GM18519 (cell line): Measurements from ENCODE around the gene LPCAT2.
"Not testable (repeated sequence)": the region's sequence is repeated elsewhere in the genome, so short reads cannot be mapped to it uniquely, and the experiment has no call there.

Experiments
- ATAC-seq: cut with Tn5 transposase; IDR thresholded peaks from one replicate; pipeline ENCODE4 v1.9.1; 2021; ENCODE audit warnings: mild to moderate bottlenecking, moderate library complexity; ENCODE audit not compliant: unreplicated experiment, low FRiP score

The LPCAT2 gene

DNA sequence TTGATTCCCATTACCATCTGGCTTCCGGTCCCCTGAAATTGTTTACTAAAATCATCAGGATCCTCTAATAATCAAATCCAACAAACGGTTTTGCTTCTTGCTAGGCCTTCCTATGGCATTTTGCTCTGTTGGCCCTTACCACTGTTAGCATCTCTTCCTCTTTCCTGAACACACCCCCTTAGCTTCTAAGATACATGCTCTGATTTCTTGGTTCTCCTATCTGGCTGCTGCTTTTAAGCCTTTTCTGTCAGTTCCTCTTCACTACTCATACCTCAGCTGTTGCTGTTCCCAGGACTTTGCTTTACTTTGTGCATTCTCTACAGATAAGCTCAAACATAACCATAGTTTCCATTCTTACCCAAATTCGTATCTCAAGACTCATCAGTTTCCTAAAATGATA, 69.0 kb downstream of the LPCAT2 start:
- no peak for ATAC-seq

DNA sequence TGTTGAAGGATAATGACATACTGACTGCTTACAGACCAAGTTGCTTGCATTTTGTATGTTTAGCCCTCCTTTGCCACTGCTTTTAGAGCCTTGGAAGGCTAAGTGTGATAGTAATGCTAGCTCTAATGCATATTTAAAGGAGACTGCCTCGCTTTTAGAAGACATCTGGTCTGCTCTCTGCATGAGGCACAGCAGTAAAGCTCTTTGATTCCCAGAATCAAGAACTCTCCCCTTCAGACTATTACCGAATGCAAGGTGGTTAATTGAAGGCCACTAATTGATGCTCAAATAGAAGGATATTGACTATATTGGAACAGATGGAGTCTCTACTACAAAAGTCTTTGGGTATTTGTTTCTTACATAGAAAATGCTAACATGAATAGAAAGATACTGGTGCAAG, 76.8 kb downstream of the LPCAT2 start:
- ATAC-seq = no peak

DNA sequence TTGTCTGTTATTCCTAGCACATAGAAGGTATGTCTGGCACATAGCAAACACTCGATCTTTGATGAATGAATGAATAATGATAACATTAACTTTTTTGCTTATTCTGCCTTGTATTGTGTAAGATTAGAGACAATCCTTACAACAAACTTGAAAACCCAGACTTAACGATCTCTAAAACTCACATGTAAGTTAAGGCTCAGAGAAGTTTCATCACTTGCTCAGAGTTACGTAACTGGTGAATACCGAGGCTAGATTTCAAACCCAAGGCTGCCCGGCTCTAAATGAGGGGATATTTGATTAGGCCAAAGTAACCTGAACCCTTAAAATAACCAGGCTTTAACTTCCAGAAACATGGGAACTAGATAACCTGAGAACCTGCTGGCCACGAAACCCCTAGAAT, 79.9 kb downstream of the LPCAT2 start:
- ATAC-seq = no peak

DNA sequence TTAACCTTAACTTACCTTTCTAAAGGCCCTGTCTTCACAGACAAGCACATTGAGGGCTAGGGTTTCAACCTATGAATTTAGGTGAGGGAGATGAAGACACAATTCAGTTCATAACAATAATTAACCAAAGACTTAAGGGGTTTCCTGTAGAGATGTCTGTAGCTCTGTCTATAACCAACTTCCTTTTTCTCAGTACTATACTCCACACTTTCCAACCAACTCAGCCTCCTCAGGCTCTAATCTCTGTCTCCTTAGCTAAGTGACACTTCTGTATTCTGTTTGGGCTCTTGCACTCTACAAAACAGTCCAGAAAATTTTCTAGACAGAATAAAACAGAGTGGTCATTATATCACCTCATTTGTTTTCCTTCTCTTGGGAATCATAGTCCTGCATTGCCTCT, 83.4 kb downstream of the LPCAT2 start:
- ATAC-seq = no peak

DNA sequence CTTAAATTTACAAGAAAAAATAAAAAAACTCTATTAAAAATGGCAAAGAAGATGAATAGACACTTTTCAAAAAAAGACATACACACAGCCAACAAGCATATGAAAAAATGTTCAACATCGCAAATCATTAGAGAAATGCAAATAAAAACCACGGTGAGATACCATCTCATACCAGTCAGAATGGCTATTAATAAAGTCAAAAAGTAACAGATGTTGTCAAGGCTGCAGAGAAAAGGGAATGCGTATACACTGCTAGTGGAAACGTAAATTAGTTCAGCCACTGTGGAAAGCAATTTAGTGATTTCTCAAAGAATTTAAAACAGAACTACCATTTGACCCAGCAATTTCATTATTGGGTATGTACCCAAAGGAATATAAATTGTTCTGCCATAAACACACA, 89.1 kb downstream of the LPCAT2 start:
- ATAC-seq = no peak

DNA sequence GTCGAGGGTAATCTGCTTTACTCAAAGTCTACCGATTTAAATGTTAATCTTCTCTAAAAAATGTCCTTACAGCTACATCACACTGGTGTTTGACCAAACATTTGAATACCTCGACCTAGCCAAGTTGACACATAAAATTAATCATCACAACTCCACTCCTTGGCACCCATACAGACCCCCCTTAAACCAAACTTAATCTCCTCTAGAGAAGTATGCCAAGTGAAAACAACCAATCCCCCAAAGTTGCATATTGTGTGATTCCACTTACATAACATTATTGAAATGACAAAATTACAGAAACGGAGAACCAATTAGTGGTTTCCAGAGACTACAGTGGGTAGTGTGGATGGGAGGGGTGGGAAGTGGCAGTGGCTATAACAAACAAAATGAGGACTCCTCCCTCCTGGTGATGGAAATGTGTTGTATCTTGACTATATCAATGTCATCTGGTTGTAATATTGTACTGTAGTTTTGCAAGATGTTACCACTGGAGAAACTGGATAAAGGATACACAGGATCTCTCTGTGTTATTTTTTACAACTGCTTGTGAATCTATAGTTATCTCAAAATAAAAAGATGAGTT, 97.0 kb downstream of the LPCAT2 start:
- no peak for ATAC-seq

DNA sequence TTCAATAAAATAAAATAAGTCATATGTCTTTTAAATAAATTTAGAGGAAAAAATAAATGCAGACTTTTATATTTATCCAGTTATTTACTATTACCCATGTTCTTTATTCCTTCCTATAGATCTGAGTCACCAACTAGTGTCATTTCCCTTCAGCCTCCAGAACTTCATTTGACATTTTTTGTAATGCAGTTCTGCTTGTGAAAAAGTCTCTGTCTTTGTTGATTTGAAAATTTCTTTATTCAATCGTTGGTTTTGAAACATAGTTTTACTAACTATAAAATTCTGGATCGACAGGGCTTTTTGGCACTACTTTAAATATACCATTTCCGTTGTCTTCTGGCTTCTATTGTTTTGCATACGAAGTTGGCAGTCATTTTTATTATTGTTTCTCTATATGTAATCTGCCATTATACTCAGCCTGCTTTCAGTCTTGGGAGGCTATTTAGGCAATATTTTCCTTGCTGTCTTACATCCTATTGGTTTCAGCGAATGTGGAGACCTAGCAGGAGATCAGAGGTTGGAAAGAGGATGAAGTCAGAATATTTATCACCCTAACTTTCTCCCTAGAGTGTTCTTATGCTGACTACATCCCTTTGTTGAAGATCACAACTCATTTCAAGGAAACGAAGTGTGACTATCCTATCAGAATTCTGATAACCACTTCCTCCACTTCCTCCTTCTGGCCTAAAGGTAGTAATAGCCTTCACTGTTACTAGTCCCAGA, 104.9 kb downstream of the LPCAT2 start:
- ATAC-seq = no peak

DNA sequence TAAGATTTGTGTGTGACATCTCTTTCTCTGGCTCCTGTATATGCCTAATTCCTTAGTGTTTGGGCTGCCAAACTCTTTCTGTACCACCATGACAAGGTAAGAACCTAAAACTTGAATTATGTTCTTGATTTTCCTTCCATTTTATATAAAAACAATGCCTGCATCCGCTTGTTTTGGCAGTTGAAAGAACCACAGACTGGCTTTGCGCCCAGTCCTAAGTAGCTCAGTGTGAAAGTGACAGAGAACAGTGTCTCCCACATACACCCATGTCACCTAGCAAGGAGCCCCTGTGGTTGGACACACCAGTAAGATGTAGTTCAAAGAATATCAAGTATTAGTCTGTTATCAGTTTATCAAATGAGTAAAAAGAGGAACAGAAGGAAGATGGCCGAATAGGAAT, 106.2 kb downstream of the LPCAT2 start:
- no peak for ATAC-seq

DNA sequence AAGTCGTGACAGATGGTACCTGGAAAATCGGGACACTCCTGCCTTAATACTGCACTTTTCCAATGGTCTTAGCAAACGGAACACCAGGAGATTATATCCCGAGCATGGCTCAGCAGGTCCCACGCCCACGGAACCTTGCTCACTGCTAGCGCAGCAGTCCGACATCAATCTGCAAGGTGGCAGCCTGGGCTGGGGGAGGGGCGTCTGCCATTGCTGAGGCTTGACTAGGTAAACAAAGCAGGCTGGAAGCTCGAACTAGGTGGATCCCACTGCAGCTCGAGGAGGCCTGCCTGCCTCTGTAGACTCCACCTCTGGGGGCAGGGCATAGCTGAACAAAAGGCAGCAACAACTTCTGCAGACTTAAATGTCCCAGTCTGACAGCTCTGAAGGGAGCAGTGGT, 106.8 kb downstream of the LPCAT2 start:
- not testable (repeated sequence) for ATAC-seq

DNA sequence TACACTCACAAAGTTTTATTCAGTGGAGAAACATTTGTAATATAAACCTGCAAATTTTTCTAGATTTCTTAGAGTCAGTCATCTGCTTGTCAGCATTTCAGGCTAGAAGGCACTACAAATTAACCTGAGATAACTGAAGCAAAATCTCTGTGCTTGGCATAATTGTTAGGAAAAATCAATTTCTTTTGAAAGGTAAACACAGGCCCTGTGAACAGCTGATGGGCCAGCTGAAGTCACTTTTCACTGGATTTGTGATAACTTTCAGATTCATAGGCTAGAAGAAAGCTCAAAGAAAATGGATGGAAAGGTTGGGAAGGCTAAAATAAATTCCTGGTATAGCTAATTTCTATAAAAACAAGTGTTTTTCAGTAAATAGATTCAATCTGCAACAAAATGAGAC, 112.9 kb downstream of the LPCAT2 start:
- ATAC-seq = no peak

DNA sequence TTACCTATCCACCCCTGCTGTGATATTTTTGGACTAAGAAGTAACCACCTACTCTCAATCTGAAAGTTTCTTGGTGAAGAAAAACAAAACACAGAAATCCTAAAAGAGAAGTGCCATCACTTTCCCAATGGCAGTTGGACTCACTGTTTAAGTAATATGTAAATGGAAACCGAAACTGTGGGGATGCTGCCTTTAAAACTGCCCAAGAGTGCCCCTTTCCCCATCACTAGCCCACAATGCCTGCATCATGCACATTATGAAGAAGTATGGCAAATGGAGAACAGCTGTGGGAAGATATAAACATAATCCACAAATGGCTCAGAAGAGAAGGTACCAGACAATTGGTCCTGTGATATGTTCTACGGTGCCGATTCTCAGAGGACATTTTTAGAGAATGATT, 113.4 kb downstream of the LPCAT2 start:
- no peak for ATAC-seq

DNA sequence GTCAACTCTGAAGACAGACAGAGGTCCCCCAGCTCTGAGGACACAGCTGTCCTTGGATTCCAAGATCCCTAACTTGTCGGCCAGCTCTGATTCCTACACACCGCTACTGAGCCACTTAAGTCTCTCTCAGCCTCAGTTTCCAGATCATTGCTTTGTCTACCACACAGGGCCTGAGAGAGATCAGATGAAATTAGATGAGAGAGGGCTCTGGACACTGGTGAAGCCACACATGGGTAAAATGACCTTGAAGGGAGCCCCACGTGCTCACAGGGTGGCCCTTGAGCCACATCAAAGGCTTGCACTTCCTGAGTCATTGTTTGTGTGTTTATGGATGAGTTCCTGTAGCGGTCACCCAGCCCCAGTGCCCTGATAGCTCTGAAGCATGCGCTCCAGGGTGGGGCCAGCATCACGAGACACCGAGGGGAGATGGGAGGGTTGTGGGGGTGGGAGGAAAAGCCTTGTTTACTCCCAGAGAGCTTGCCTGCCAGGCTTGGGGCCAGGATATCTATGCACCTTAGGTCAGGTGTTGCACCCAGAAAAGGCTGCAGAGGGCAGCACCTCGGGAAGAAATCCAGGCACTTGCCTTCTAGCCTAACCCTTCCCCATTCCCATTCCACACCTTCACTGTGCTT, 114.2 kb downstream of the LPCAT2 start:
- ATAC-seq = no peak

DNA sequence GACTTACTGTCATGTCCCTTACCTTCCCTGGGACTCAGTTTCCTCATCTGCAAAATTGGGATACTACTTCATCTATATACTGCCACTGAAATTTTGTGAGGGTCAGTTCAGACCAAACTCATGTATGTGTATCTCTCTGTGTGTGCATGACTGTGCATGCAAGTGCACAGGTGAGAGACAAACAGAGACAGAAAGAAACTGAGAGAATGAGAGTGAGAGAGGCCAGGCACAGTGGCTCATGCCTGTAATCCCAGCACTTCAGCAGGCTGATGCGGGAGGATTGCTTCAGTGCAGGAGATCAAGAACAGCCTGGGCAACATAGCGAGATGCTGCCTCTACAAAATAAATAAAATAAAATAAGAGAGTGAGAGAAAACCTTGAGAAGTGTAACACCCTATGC, 114.8 kb downstream of the LPCAT2 start:
- ATAC-seq = no peak

DNA sequence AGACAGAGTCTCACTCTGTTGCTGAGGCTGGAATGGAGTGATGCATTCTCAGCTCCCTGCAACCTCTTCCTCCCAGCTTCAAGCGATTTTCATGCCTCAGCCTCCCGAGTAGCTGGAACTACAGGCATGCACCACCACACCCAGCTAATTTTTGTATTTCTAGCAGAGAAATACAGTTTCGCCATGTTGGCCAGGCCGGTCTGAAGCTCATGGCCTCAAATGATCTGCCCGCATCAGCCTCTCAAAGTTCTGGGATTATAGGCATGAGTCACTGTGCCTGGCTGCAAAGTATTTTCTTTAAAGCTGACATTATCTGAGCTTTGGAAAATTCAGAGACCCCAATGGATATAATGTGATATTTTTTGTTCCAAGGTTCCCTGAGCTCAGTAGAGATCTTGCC, 115.8 kb downstream of the LPCAT2 start:
- ATAC-seq = no peak

DNA sequence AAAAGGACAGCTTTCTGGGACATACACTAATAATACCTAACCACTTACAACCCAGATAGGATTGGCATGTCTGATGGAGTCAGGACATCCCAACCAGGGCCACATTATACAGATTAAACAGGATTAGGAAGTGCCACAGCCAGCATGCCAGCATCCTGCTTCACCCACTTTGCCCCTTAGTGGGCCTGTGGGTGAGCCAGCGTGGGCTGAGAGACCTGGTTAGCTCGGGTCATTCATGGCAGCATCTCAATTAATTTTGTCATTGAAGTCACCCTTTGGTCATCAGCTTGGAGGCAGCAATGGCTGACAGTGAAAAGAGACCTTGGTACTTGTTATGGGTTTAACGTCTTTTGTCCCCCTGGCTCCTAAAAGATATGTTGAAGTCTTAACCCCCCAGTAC, 117.0 kb downstream of the LPCAT2 start:
- no peak for ATAC-seq

DNA sequence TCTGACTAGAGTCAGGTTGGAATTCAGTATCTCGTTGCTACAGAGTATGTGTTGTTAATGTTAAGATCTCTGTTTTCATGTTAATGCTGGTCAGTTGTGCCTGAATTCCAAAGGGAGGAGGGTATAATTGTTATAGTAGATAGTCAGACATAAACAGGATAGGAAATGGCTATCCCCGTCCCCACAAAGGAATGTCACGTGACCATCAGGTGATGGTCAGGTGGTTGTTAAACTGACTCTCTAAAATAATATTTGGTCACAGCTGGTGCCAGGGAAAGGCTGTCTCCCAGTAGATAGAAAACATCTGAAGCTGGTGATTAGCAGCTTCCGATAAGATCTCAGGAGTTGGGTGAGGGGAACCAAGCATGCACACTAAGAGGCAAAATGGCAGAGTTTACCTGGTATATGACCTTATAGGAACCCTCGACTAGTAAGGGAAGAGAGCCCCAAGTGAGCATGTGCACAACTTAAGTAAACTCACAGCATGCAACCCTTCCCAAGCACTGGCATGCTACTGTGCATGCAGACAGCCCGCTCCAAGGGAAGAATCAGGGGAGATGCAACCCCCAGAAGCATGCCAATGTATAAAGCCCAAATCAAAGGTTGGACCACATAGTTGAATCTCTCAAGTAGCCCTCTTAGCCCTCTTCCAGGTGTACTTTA, 119.6 kb downstream of the LPCAT2 start:
- ATAC-seq = no peak

DNA sequence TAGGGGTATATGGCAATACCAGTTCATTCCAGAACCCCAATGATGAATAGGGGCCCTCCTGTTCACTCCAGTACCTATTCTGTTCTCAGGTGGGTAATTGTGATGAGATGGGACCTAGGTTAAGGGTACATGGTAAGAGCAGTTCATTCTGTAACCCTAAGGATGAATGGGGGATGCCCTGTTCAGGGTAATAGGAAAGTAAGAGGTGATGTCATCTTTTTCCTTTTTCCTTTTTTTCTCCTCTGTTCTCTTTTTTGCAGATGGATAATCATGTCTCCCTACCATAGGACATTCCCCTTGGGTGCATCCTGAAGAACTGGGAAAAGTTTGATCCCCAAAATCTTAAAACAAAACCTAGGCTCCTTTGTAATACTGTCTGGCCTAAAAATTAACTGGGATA, 121.9 kb downstream of the LPCAT2 start:
- no peak for ATAC-seq

DNA sequence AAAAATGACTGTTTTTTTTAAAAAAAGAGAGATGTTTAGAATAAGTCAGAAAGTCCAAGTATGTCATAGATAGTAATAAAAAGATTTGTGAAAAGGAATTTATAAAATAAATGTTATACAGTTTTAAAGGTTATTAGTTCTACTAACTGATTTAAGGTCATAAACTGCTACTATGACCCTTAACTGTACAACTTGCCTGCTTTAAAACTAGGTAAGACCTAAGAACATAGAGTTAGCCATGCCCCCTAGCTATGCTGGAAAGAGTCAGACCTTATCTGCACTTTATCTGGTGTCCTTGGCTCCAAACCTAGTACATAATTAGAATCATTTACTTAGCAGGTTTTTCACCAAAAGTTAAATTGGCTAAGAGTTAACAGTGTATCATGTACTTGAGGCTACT, 123.4 kb downstream of the LPCAT2 start:
- no peak for ATAC-seq

DNA sequence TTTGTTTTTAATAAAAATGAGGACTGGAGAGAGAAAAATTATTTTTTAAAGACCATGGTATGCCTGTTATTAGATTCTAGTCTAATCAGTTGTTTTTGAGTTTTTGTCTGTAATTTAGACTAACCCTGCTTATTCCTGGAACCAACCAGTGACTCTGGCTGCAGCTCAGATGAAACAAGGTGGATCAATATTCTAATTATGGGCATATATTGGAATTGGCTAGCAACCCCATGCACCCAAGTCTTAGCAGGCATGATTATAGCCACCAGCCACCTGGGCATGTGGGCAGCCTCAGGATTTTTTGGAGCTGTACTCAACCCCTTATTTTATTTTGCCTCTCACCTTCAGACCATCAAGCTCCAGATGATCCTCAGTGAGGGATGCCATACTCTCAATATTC, 125.3 kb downstream of the LPCAT2 start:
- no peak for ATAC-seq
